Keratinocyte (primary cell): Measurements from ENCODE around the gene KRTAP20-4. TPM values are rescaled to one million over a fixed set of nuclear protein-coding genes. Genes with fewer than 3 reads are reported as not detected.

Experiments
- DNase-seq: peaks from one replicate; pipeline ENCODE4 v3.0.0-alpha.2; 2011; ENCODE audit warnings: low read depth, missing footprints, low spot score
- FAIRE-seq: peaks from 2 replicates; lab custom pipeline; 2011; peaks lifted over from hg19 to GRCh38; lab: Jason Lieb, UNC
- H2AFZ ChIP-seq: 2 replicates; pipeline ENCODE4 v1.6.0; 2012; ENCODE audit warnings: low read length, control low read depth, inconsistent platforms; ENCODE audit not compliant: control insufficient read depth
- H3K27ac ChIP-seq: 2 replicates; pipeline ENCODE4 v1.5.1; 2011; ENCODE audit warnings: low read length; ENCODE audit not compliant: control insufficient read depth, insufficient read depth
- H3K27me3 ChIP-seq: 3 replicates; pipeline ENCODE4 v1.6.0; 2011; ENCODE audit warnings: low read length; ENCODE audit not compliant: control insufficient read depth, insufficient read depth; ENCODE audit errors: extremely low read depth
- H3K36me3 ChIP-seq, 2 experiments: 2 replicates in 1 of 2; 3 replicates in 1 of 2; pipeline ENCODE4 v1.5.1; 2011; ENCODE audit warnings: low read length in 2 of 2, mild to moderate bottlenecking in 1 of 2; ENCODE audit not compliant: control insufficient read depth in 2 of 2, insufficient read depth in 2 of 2; ENCODE audit errors: extremely low read depth in 1 of 2
- H3K4me1 ChIP-seq: 3 replicates; pipeline ENCODE4 v1.5.1; 2011; ENCODE audit warnings: low read length; ENCODE audit not compliant: control insufficient read depth, insufficient read depth; ENCODE audit errors: extremely low read depth
- H3K4me2 ChIP-seq: 3 replicates; pipeline ENCODE4 v1.6.0; 2011; ENCODE audit warnings: low read depth, low read length; ENCODE audit not compliant: control insufficient read depth, insufficient read depth; ENCODE audit errors: extremely low read depth
- H3K4me3 ChIP-seq, 3 experiments: fragments of 200-600 bp in 1 of 3; sonication (generic) in 1 of 3; 2 replicates in 2 of 3; 3 replicates in 1 of 3; pipeline ENCODE4 v1.5.1; 2011 to 2016; ENCODE audit warnings: low read length in 3 of 3, mild to moderate bottlenecking in 3 of 3, control low read depth in 2 of 3, inconsistent platforms in 1 of 3, low read depth in 1 of 3, mixed read lengths in 1 of 3, mixed run types in 1 of 3, moderate library complexity in 1 of 3; ENCODE audit not compliant: control insufficient read depth in 2 of 3, insufficient read depth in 2 of 3; ENCODE audit errors: extremely low read depth in 1 of 3
- H3K79me2 ChIP-seq: 2 replicates; pipeline ENCODE4 v1.6.0; 2012; ENCODE audit warnings: low read length; ENCODE audit not compliant: control insufficient read depth, insufficient read depth
- H3K9ac ChIP-seq: 3 replicates; pipeline ENCODE4 v1.6.0; 2011; ENCODE audit warnings: low read length; ENCODE audit not compliant: control insufficient read depth, insufficient read depth; ENCODE audit errors: extremely low read depth
- H3K9me1 ChIP-seq: 3 replicates; pipeline ENCODE4 v1.6.0; 2011; ENCODE audit warnings: low read length; ENCODE audit not compliant: control insufficient read depth, insufficient read depth; ENCODE audit errors: extremely low read depth
- H3K9me3 ChIP-seq: 2 replicates; pipeline ENCODE4 v1.5.1; 2012; ENCODE audit warnings: low read depth, low read length; ENCODE audit not compliant: control insufficient read depth
- H4K20me1 ChIP-seq: 3 replicates; pipeline ENCODE4 v1.6.0; 2011; ENCODE audit warnings: low read length; ENCODE audit not compliant: control insufficient read depth, insufficient read depth; ENCODE audit errors: extremely low read depth
- EZH2 ChIP-seq: IDR thresholded peaks from one replicate; pipeline ENCODE4 v1.6.1; 2012; ENCODE audit warnings: inconsistent platforms, mild to moderate bottlenecking, low read length, moderate library complexity
- dilution Hi-C: fragments of 300-500 bp; cut with MboI; formaldehyde crosslinking; loops from one replicate; pipeline ENCODE4 v1.7.0; 2020; ENCODE audit warnings: low sequenced_read_pairs; ENCODE audit not compliant: extremely low pct_ligation_motif_present
- polyA minus RNA-seq, 3 experiments: library from RNA; depleted of rRNA, polyadenylated mRNA; stranded (reverse); fragments of >200 nt; gene quantifications; 1 replicate in 1 of 3; 2 replicates in 1 of 3; 3 replicates in 1 of 3; pipeline ENCODE4 v1.2.3, GENCODE V29; 2011
- polyA plus RNA-seq, 5 experiments: library from polyadenylated mRNA; depleted of rRNA in 3 of 5; stranded (reverse) in 3 of 5; stranded (forward) in 1 of 5; unstranded in 1 of 5; fragments of >200 nt; gene quantifications; 1 replicate in 1 of 5; 2 replicates in 3 of 5; 3 replicates in 1 of 5; pipeline versions ENCODE4 v1.2.1 to v1.2.3, GENCODE V29; 2011 to 2012; ENCODE audit warnings: missing spikeins in 2 of 5, low read depth in 1 of 5, low replicate concordance in 1 of 5
- TF ChIP-seq, protein P1 (sequence below), 3 experiments: IDR thresholded peaks in 1 of 3; conservative IDR thresholded peaks in 1 of 3; optimal IDR thresholded peaks in 1 of 3; 2 replicates in 2 of 3; 3 replicates in 1 of 3; pipeline versions ENCODE3 to v1.5.1; 2011; ENCODE audit warnings: low read length in 3 of 3, mild to moderate bottlenecking in 3 of 3, moderate library complexity in 2 of 3, control low read depth in 1 of 3, inconsistent platforms in 1 of 3; ENCODE audit not compliant: insufficient read depth in 2 of 3; ENCODE audit errors: extremely low read depth in 1 of 3

The KRTAP20-4 gene
- polyA plus RNA-seq = not detected in 3 replicates
- polyA plus RNA-seq (2011; ENCODE audit: low read depth) = not detected
- not detected in 2 replicates for polyA plus RNA-seq (2011; cell fraction: cytosol; rRNA removed)
- polyA plus RNA-seq (2011; cell fraction: nucleus; rRNA removed) = not detected in 2 replicates
- not detected in 2 replicates for polyA plus RNA-seq (2012; ENCODE audit: low replicate concordance)
- not detected in 3 replicates for polyA minus RNA-seq
- polyA minus RNA-seq (2011; cell fraction: cytosol; rRNA and poly(A)+ RNA removed) = not detected
- polyA minus RNA-seq (2011; cell fraction: nucleus; rRNA and poly(A)+ RNA removed) = not detected in 2 replicates

DNA sequence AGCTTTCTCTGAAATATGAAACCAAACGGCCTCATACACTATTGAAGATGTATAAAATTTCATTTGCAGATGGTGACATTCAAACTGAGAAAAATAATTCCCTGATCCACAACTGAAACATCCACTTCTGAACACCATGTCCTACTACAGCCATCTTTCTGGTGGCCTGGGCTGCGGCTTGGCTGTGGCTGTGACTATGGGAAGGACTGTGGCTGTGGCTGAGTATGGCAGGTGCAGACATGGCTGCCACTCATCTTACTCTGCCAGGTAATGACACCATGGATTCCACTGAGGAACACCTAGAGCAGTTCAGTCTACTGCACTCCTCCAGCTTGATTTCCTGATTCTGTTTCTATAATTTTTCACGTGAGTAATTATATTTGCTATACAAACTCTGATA, at the start of gene KRTAP20-4:
KRTAP20-4 (plus strand) TSS at position 106 of the 400 bp plus-strand sequence.
- Histone ChIP-seq H3K27ac (no peak within 1 kb of the TSS), H4K20me1 (no peaks in the 10 kb centered on the region), H3K4me1 (no peaks in the 10 kb centered on the region), H3K9ac (no peak within 1 kb of the TSS), H3K9me1 (no peaks in the 10 kb centered on the region), H3K36me3 (no peaks in the 10 kb centered on the region), H3K4me2 (no peak within 1 kb of the TSS), H2AFZ (no peak within 1 kb of the TSS), H3K79me2 (no peaks in the 10 kb centered on the region), H3K4me3 (no peak within 1 kb of the TSS), H3K9me3 (no peaks in the 10 kb centered on the region), H3K27me3 (no peaks in the 10 kb centered on the region)
- DNase-seq (no peak), FAIRE-seq (no peak)
- TF ChIP-seq, protein P1, sequence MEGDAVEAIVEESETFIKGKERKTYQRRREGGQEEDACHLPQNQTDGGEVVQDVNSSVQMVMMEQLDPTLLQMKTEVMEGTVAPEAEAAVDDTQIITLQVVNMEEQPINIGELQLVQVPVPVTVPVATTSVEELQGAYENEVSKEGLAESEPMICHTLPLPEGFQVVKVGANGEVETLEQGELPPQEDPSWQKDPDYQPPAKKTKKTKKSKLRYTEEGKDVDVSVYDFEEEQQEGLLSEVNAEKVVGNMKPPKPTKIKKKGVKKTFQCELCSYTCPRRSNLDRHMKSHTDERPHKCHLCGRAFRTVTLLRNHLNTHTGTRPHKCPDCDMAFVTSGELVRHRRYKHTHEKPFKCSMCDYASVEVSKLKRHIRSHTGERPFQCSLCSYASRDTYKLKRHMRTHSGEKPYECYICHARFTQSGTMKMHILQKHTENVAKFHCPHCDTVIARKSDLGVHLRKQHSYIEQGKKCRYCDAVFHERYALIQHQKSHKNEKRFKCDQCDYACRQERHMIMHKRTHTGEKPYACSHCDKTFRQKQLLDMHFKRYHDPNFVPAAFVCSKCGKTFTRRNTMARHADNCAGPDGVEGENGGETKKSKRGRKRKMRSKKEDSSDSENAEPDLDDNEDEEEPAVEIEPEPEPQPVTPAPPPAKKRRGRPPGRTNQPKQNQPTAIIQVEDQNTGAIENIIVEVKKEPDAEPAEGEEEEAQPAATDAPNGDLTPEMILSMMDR (optimal IDR thresholded peaks at IDR 0.05 in 1 of 3, IDR thresholded peaks at IDR 0.05 in 1 of 3, conservative IDR thresholded peaks at IDR 0.05 in 1 of 3; ENCODE audit: extremely low read depth in 1 of 3, insufficient read depth in 2 of 3, low read length in 3 of 3) = no peak
- TF ChIP-seq EZH2 = no peak
- dilution Hi-C loops = no loop called here

DNA sequence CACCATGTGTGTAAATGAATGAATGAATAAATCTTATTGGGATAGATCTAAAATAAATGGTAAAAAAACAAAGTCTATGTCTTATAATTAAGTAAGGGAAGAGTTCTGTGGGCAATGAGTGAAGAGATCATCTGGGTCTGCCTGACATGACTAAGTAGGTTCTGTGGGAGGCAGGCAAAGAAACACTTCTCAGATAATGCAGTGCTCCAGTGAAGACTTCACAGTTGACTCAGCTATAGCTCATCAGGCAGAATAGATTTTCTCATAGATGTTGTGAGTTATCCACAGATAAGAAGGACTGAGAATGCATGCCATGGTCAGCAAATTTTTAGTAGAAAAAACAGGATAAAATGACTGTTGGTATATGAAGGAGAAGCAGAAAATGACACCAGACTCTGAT, 42.7 kb upstream of the KRTAP20-4 start:
- FAIRE-seq (no peak), DNase-seq (no peak)
- dilution Hi-C loops = no loop called here
- Histone ChIP-seq H3K79me2 (no peaks in the 10 kb centered on the region), H3K4me1 (no peaks in the 10 kb centered on the region), H3K27ac (no peak overlapping the region), H3K9me1 (no peaks in the 10 kb centered on the region), H3K9ac (no peak overlapping the region), H2AFZ (no peak overlapping the region), H4K20me1 (no peaks in the 10 kb centered on the region), H3K4me3 (no peak overlapping the region), H3K36me3 (no peaks in the 10 kb centered on the region), H3K4me2 (no peak overlapping the region), H3K9me3 (no peaks in the 10 kb centered on the region), H3K27me3 (no peaks in the 10 kb centered on the region)
- TF ChIP-seq, protein P1 (optimal IDR thresholded peaks at IDR 0.05 in 1 of 3, IDR thresholded peaks at IDR 0.05 in 1 of 3, conservative IDR thresholded peaks at IDR 0.05 in 1 of 3; ENCODE audit: extremely low read depth in 1 of 3, insufficient read depth in 2 of 3, low read length in 3 of 3) = no peak
- TF ChIP-seq EZH2 = no peak
